SW480 (cell line): ENCODE measurements around the gene PNPLA8.

ENCODE experiments used
- DNase-seq: peaks from one replicate; pipeline ENCODE4 v3.0.0-alpha.2; 2016; ENCODE audit warnings: low spot score

The PNPLA8 gene

DNA sequence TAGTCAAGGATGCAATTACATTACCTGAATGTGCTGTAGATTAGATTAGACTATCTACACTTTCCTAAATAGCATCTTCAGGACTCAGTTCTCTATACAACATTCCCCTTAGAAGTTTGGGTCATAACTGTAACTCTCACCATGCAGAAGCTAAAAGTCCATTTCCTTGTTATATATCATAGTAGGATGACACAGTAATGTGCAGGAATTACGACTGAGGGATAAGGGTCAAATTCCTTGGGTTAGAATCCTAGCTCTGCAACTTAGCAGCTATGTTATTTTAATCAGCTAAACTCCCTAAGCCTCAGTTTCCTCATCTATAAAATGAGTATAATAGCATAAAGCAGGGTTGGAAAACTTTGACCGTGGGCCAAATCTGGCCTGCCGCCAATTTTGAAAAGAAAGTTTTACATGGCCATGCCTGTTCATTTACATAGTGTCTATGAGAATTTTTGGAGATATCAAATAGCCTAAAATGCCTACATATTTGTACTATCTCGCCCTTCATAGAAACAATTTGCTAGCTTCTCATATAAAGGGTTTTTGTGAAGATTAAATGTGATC is 84.5 kb downstream of the PNPLA8 start:
- DNase-seq, result no peak

DNA sequence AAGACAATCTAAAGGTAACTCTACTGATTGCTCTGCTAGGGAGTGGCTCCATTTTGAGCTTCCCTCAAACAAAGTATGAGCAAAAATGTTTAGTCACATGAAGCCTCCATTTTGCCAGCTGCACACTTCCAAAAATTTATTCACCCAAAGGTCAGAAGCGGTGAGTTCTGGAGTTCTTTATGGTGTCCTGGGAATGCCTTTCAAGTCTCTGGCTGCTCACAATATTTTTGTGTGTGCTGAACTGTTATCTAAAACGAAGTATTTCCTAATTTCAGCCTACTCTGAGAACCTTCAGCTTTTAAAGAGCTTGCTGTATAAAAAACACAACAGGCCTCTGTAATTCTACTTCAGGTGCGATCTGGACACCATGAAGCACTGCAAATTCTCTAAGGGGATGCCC is 85.3 kb downstream of the PNPLA8 start:
- DNase-seq, result no peak

DNA sequence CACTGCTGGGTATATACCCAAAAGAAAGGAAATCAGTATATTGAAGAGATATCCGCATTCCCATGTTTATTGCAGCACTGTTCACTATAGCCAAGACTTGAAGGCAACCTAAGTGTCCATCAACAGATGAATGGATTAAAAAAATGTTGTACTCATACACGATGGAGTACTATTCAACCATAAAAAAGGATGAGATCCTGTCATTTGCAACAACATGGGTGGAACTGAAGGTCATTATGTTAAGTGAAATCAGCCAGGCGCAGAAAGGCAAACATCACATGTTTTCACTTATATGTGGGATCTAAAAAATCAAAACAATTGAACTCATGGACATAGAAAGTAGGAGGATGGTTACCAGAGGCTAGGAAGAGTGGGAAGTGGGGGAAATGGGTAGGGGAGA is 89.0 kb downstream of the PNPLA8 start:
- no peak for DNase-seq

DNA sequence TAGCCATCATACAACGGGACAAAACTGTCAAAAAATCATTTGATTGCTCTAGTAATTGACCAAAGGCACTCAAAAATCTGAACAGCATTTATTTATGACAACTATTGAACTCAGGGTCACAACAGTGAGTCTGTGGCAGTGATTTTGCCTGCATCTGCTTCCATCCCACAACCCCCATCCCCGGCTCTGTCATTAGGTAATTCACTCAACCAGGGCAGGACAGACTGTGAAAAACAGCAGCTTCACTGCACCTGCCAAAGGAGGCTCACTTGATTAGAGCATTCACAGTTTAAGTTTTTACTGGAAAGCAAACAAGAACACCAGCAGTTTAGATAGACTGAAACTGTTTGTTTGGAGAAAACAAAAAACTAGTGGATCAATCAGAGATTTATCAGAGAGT is 91.9 kb downstream of the PNPLA8 start:
- DNase-seq, result no peak

DNA sequence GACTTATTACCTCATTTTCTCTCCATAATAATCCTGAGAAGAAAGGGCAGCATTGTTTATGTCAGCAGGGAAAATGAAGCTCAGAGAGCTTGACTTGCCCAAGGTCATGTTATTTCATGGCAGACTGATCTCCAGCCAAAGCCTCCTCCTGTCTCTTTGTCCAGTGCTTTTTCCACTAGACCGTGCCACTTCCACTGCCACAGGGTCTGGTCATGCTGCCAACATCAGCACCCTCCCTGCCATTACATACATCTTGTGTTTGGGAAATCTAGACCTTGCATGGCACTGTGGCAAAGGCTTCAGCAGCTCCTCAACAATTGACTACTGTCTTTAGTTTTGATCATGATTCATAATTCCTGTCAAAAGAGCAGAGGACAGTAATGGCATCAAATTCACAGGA is 94.8 kb downstream of the PNPLA8 start:
- no peak for DNase-seq

DNA sequence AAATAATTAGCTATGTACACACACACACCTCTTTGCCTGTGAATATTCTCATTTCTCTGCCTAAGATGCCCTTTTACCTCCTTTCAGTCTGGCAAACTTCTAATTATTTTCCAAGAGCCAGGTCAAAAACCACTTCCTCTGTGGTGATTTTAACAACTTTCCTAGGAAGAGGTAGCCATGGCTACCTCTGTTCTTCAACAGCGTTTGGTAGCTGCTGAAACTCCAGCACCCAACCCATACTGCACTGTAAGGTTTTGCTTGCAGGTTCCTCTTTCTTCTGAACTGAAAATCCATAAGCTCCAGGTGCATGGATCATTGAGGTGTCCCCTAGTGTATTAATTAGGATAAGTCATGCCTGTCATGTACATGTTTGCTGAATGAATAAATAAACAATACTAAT is 95.3 kb downstream of the PNPLA8 start:
- no peak for DNase-seq

DNA sequence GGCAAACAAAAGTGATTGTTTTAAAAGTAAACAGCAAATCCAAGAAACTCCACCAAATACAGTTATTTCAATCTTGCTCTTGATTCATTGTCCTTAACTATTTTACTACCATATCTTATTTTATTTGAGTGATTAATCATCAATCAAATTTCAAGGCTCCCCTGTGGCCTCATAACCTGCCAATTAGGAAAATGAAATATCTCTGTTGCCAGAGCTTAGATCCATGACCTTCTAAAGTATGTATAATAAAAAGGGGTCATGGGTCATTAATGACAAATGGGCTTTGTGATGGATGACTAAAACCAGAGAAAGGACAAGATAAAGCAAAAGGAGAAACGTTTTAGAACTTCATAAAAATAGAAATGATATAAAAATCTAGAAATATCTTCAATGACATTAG is 98.2 kb downstream of the PNPLA8 start:
- DNase-seq, result no peak

DNA sequence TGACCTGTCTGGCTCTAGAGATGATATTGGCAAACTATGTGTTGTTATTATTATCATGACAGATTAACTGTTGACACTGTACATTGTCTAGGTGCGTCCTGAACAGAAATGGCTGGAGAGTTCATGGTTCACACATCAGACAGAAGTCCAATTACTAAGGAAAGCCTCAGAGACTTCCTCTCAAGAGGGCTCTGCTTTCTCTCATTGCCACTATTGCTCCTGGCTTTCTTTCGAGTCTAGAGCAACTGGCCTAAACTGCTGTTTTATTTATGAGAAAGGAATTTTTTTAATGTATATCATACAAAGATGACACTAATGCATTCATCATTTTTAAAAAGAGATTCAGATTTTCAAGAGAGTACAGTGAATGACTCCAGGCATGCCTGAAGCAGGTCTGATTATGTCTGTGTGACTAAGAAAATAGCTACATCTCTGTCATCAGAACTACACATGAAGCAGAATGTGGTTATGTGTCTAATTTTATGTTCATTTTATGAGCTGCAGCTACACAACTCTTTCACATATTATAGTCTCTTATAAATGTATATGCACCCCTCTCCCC is 100.1 kb downstream of the PNPLA8 start:
- no peak for DNase-seq

DNA sequence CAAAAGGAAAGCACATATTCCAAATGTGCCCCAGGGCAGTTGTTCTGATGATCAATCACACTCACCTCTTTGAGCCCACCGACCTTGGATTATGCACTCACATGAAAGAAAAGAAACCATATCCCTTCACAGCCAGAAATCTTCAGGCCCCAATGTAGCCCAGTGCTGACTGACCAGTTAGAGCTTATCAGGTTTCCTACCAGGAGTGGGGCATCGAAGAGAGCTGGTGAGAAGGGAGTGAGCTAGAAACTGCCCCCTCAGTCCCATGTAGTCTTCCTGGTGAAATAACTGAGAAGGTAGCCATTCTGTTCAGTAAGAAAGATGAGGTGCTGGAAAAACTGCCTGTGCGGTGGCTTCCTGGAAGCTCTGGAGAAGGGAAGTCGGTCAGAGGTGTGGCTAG is 101.9 kb downstream of the PNPLA8 start:
- DNase-seq, result no peak

DNA sequence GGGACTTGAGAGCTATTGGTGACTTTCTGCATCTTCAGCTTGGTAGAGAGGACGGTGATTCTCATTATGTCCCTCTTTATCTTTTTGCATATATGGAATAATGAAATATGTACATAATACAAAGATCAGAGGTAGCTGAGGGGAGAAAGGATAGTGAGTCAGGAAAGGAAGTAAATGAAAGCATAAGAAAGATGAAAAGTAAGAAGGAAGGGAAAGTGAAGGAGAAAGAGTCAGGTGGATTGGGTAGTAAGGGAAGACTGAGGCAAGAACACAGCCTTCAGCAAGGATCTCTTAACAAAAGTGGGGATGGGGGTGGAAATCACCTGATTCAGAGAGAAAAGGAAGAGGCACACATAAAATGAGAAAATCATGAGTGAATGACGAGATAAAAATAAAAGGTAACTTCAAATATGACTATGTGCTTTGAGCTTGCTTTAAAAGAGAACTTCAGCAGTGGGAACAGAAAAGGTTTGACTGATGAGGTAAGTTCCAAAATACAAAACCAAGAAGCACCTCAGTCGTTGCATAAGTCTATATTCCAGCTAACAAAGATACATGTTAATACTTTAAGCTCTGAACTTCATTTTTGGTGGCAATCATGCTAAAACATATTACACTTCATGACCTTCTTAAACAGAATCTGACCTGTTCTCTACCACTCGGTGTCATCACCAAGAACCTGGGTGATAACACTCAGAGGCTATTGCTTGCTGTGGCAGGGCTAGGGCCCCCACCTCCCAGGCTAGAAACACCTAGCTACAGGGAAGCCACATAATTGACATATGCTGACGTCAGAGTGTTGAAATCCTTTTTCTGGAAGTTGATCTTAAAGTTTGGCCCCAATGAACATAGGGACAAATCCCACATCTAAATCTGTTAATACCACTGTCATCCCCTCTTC is 102.6 kb downstream of the PNPLA8 start:
- no peak for DNase-seq

DNA sequence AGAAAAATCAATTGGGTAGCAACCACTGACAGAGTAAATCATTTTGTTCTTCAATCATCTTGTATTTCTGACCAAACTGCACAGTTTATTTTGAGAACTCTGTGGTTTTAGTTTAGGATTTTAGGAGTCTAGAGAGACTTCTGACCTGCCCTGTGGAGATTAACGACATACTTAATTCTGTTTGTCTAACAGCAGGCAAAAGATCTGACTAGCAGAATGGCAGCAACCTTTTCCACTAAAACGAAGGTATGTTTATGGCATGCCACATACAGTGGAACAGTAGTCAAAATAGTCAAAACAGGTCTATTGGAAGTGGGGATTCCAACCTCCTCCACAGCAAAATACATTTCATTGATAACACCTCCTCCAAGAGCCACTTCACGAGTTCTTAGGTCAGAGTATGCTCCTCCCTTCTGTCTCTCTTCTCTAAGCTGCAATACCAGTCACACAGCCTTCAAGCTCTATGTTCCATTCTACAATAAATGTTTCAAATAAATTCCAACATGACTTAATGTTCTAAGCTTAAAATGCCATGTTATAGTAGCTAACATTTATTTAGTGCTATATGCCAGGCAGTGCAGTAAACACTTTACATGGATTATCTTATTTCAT is 104.1 kb downstream of the PNPLA8 start:
- no peak for DNase-seq
